MCF 10A (cell line): ENCODE measurements around the gene LHFPL3. TPM values are rescaled to one million over a fixed set of nuclear protein-coding genes. Genes with fewer than 3 reads are reported as not detected.

Experiments used
- BruUV-seq: library from RNA; stranded (reverse); fragments of 400-500 nt; replicated peaks from 2 replicates; lab custom pipeline; 2021; lab: Mats Ljungman, UMichigan
- CTCF ChIA-PET: fragments of 300-600 bp; sonication (Branson Sonifier 250); formaldehyde crosslinking; extraction: SDS; loops from one replicate; lab custom pipeline; 2021; ENCODE audit warnings: antibody characterized with exemption, inconsistent platforms; lab: Yijun Ruan, JAX
- POLR2A ChIA-PET: fragments of 300-600, 350-650 bp; sonication (Branson Sonifier 250); formaldehyde crosslinking; extraction: SDS; loops from one replicate; lab custom pipeline; 2020; ENCODE audit warnings: antibody characterized with exemption, inconsistent platforms; lab: Yijun Ruan, JAX
- DNase-seq: peaks from one replicate; pipeline ENCODE4 v3.0.0-alpha.2; 2018; ENCODE audit not compliant: unreplicated experiment
- H3K27ac Mint-ChIP-seq: one replicate; pipeline ENCODE4 v1.8.0; 2022; ENCODE audit warnings: mild to moderate bottlenecking, low read depth, mixed read lengths; ENCODE audit not compliant: unreplicated experiment
- H3K27me3 Mint-ChIP-seq: one replicate; pipeline ENCODE4 v1.8.0; 2022; ENCODE audit warnings: mixed read lengths; ENCODE audit not compliant: insufficient read depth, unreplicated experiment
- H3K36me3 Mint-ChIP-seq: one replicate; pipeline ENCODE4 v1.8.0; 2022; ENCODE audit warnings: mild to moderate bottlenecking, moderate library complexity, mixed read lengths; ENCODE audit not compliant: insufficient read depth, unreplicated experiment
- H3K4me1 Mint-ChIP-seq: one replicate; pipeline ENCODE4 v1.8.0; 2022; ENCODE audit warnings: mixed read lengths; ENCODE audit not compliant: insufficient read depth, unreplicated experiment
- H3K4me3 Mint-ChIP-seq: one replicate; pipeline ENCODE4 v1.8.0; 2022; ENCODE audit warnings: mild to moderate bottlenecking, moderate library complexity, mixed read lengths; ENCODE audit not compliant: unreplicated experiment
- H3K9me3 Mint-ChIP-seq: one replicate; pipeline ENCODE4 v1.8.0; 2022; ENCODE audit warnings: mixed read lengths; ENCODE audit not compliant: unreplicated experiment
- intact Hi-C: fragments of 100-400 bp; cut with micrococcal nuclease; formaldehyde crosslinking; loops from 2 replicates; pipeline ENCODE4 v1.14.1; 2022
- total RNA-seq: library from RNA; stranded (reverse); gene quantifications from 2 replicates; pipeline ENCODE4 v1.2.3, GENCODE V29; 2022
- TF ChIP-seq, protein P1 (sequence below): fragments of 200-600 bp; IDR thresholded peaks from one replicate; pipeline ENCODE4 v1.8.0; 2022; ENCODE audit warnings: antibody characterized with exemption, mild to moderate bottlenecking; ENCODE audit not compliant: unreplicated experiment

Gene LHFPL3
- total RNA-seq, 1 experiment from 2014 or later, result not detected

DNA sequence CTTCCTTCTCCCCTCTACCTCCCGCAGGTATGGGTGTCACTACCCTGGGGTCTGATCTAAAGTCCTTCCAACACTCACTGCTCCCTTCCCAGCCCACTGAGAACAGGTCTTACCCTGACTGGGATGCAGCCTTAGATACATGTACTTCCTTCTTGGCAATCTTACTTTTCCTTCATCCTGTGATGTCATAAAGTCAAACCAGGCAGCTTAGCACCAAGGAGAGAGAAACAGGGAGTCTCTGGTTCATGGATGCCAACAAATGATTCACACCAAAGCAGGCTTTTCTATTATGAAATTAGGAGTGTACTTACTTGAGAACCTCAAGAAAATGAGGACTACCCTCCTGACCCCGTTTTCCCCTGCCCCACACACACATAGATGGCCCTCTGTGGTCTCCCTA, 574.6 kb downstream of the LHFPL3 start:
- H3K4me1 Mint-ChIP-seq, result no peaks in the 10 kb centered on the region
- BruUV-seq, result no TSS peak
- ChIA-PET POLR2A (no interaction called here), CTCF (interaction anchor here (0.7 kb wide), 3 partner anchors 14 to 135 kb away, joined by 3 read pairs; no protein-coding TSS in a partner anchor)
- intact Hi-C loops, result no loop called here
- H3K27ac Mint-ChIP-seq, result no peak overlapping the region
- TF ChIP-seq, protein P1, sequence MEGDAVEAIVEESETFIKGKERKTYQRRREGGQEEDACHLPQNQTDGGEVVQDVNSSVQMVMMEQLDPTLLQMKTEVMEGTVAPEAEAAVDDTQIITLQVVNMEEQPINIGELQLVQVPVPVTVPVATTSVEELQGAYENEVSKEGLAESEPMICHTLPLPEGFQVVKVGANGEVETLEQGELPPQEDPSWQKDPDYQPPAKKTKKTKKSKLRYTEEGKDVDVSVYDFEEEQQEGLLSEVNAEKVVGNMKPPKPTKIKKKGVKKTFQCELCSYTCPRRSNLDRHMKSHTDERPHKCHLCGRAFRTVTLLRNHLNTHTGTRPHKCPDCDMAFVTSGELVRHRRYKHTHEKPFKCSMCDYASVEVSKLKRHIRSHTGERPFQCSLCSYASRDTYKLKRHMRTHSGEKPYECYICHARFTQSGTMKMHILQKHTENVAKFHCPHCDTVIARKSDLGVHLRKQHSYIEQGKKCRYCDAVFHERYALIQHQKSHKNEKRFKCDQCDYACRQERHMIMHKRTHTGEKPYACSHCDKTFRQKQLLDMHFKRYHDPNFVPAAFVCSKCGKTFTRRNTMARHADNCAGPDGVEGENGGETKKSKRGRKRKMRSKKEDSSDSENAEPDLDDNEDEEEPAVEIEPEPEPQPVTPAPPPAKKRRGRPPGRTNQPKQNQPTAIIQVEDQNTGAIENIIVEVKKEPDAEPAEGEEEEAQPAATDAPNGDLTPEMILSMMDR, result no peak
- H3K4me3 Mint-ChIP-seq, result no peak overlapping the region
- H3K9me3 Mint-ChIP-seq, result no peaks in the 10 kb centered on the region
- H3K36me3 Mint-ChIP-seq, result no peaks in the 10 kb centered on the region
- H3K27me3 Mint-ChIP-seq, result peaks cover 26% of the 10 kb centered on the region
- DNase-seq, result peak; percentile 14

DNA sequence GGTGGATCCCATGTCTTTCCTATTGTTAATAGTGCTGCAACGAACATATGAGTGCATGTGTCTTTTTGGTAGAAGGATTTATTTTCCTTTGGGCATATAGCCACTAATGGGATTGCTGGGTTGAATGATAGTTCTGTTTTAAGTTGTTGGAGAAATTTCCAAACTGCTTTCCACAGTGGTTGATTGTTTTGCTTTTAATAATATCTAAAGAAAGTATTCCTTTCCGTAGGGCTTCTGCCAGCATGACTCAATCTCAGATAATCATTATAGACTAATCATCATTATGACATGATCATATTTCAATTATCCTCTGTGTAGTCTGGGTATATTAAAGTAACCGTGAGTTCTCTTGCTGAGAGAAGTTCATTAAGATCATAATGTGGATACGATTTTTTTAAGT, 575.4 kb downstream of the LHFPL3 start:
- TF ChIP-seq, protein P1, result no peak
- Mint-ChIP-seq H3K27me3 (peaks cover 30% of the 10 kb centered on the region), H3K36me3 (no peaks in the 10 kb centered on the region), H3K9me3 (no peaks in the 10 kb centered on the region), H3K27ac (no peak overlapping the region), H3K4me3 (no peak overlapping the region), H3K4me1 (no peaks in the 10 kb centered on the region)
- ChIA-PET POLR2A (no interaction called here), CTCF (interaction anchor here (0.7 kb wide), 1 partner anchor 44 kb away, joined by 3 read pairs; no protein-coding TSS in a partner anchor)
- BruUV-seq, result no TSS peak
- intact Hi-C loops, result no loop called here
- no peak for DNase-seq

DNA sequence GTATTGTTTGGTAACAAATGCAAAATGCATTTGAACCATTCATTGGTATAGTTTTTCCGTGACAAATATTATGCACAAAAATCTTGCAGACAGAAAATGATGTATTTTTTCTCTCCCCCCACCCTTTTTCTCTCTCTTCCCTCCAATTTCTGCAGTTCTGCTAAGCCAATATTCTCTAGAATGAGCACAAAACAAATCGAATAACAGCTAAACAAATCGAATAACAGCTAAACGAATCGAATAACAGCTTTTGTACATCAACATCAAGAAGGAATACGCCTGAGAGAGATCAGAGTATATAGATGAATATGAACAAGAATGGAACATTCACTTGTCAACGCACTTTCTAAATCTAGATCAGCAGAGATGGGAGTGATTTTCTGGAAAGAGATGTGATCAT, 577.6 kb downstream of the LHFPL3 start:
- CTCF ChIA-PET, result interaction anchor here (0.6 to 1.6 kb wide), 5 partner anchors 12 to 58 kb away, joined by 3 to 6 read pairs (median 4); no protein-coding TSS in a partner anchor
- Mint-ChIP-seq H3K9me3 (no peaks in the 10 kb centered on the region), H3K4me1 (no peaks in the 10 kb centered on the region), H3K27me3 (peaks cover 42% of the 10 kb centered on the region), H3K27ac (no peak overlapping the region), H3K4me3 (no peak overlapping the region), H3K36me3 (no peaks in the 10 kb centered on the region)
- TF ChIP-seq, protein P1, result no peak
- intact Hi-C loops, result no loop called here
- no TSS peak for BruUV-seq
- POLR2A ChIA-PET, result no interaction called here
- DNase-seq, result no peak

DNA sequence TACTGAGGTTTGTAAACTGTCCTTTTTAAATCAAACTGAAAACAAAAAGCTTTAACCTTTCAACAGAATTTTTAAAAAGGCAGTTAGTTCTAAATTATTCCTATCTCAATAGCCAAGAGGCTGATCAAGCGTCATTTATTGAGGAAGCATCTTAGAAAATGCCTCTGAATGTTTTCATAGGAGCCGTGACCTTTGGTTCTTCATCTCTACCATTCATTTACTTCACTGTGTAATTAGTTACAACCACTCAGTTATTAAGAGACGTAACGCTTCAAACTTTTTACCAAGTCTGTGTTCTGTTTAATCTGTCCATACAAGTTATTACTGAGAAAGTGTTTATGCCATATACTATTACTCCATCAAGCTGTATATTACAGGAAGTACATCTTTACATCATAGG, 578.2 kb downstream of the LHFPL3 start:
- no peak for DNase-seq
- Mint-ChIP-seq H3K36me3 (no peaks in the 10 kb centered on the region), H3K4me3 (no peak overlapping the region), H3K9me3 (no peaks in the 10 kb centered on the region), H3K27me3 (peaks cover 47% of the 10 kb centered on the region), H3K27ac (no peak overlapping the region), H3K4me1 (no peaks in the 10 kb centered on the region)
- no TSS peak for BruUV-seq
- ChIA-PET POLR2A (no interaction called here), CTCF (interaction anchor here (0.6 to 1.2 kb wide), 5 partner anchors 12 to 678 kb away, joined by 3 to 6 read pairs (median 5); no protein-coding TSS in a partner anchor)
- intact Hi-C loops, result no loop called here
- TF ChIP-seq, protein P1, result no peak
